GM12878 (cell line): ENCODE measurements around the gene RNLS. TPM values are rescaled to one million over a fixed set of nuclear protein-coding genes. Genes with fewer than 3 reads are reported as not detected.

Experiments used
- CEBPZ ChIP-seq: fragments of 150-350 bp; IDR thresholded peaks from 2 replicates; pipeline ENCODE4 v1.6.1; 2016; ENCODE audit warnings: low read depth, low read length
- CHD2 ChIP-seq: IDR thresholded peaks from 2 replicates; pipeline ENCODE4 v1.6.1; 2011; ENCODE audit warnings: low read depth, low read length, improper control_type of control experiment, borderline replicate concordance
- E4F1 ChIP-seq: fragments of 450-650 bp; IDR thresholded peaks from 2 replicates; pipeline ENCODE4 v1.6.1; 2018; ENCODE audit warnings: borderline replicate concordance, mild to moderate bottlenecking; ENCODE audit not compliant: partially characterized antibody
- ELK1 ChIP-seq: IDR thresholded peaks from 2 replicates; pipeline ENCODE4 v1.6.1; 2012; ENCODE audit warnings: low read depth, low read length, improper control_type of control experiment
- FOXK2 ChIP-seq: fragments of 450-650 bp; IDR thresholded peaks from 2 replicates; pipeline ENCODE4 v1.6.1; 2017; ENCODE audit warnings: mild to moderate bottlenecking, moderate library complexity
- IRF5 ChIP-seq: fragments of 450-650 bp; IDR thresholded peaks from 2 replicates; pipeline ENCODE4 v1.6.1; 2017; ENCODE audit warnings: borderline replicate concordance
- RBBP5 ChIP-seq: fragments of 200-600 bp; sonication (generic); conservative IDR thresholded peaks from 2 replicates; pipeline ENCODE4 v1.6.1; 2016
- polyA plus RNA-seq, 11 experiments: library from polyadenylated mRNA; depleted of rRNA in 4 of 11; unstranded in 6 of 11; stranded (reverse) in 5 of 11; fragments of >200 nt; fragmentation: Nextera tagmentation in 4 of 11; fragmentation: Illumina TruSeq in 1 of 11; extraction: Ambion mirVana in 4 of 11; extraction: Trizol in 1 of 11; gene quantifications; 1 replicate in 1 of 11; 2 replicates in 10 of 11; pipeline versions ENCODE4 v1.2.1 to v1.2.3, GENCODE V29; 2011 to 2016; ENCODE audit warnings: inconsistent platforms in 2 of 11, missing spikeins in 2 of 11, low read depth in 1 of 11
- total RNA-seq, 4 experiments: library from RNA; depleted of rRNA in 3 of 4; stranded (reverse); fragments of >200 nt in 3 of 4; fragmentation: Illumina TruSeq in 1 of 4; extraction: Trizol in 1 of 4; gene quantifications; 2 replicates each; pipeline versions ENCODE4 v1.2.1 to v1.2.3, GENCODE V29; 2013 to 2021

RNLS gene
- total and polyA plus RNA-seq, 10 of the 15 experiments (the other 5 are each of a cell fraction or from before 2014, with no cell fraction given) = 3.4 to 6.7 (median 4.6) TPM

- TF ChIP-seq CEBPZ = no peak
- no peak for TF ChIP-seq IRF5
- TF ChIP-seq E4F1 = no peak
- no peak for TF ChIP-seq ELK1
- TF ChIP-seq FOXK2 = no peak
- TF ChIP-seq RBBP5 = no peak
- TF ChIP-seq CHD2 = no peak
These were observed 312.9 kb downstream of the RNLS start (continued) for GRCh38 chr10:88270061-88270808.
